IPS-NIHi11 (cell line): ENCODE measurements around the gene NUBPL.
"Not testable (repeated sequence)": the region's sequence is repeated elsewhere in the genome, so short reads cannot be mapped to it uniquely, and the experiment has no call there.

Experiments
- DNase-seq: peaks from one replicate; pipeline ENCODE4 v3.0.0; 2012; ENCODE audit warnings: mixed read lengths, low spot score

Gene NUBPL

DNA sequence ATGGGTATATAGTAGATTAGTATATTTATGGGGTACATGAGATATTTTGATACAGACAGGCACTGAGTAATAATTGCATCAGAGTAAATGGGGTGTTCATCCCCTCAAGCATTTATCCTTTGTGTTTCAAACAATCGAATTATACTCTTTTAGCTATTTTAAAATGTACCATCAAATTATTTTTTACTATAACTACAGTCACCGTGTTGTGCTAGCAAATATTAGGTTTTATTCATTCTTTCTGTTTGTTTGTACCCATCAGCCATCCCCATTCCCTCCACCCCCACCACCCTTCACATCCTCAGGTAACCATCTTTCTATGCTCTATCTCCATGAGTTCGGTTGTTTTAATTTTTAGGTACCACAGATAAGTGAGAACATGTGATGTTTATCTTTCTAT, 115.8 kb downstream of the NUBPL start:
- no peak for DNase-seq

DNA sequence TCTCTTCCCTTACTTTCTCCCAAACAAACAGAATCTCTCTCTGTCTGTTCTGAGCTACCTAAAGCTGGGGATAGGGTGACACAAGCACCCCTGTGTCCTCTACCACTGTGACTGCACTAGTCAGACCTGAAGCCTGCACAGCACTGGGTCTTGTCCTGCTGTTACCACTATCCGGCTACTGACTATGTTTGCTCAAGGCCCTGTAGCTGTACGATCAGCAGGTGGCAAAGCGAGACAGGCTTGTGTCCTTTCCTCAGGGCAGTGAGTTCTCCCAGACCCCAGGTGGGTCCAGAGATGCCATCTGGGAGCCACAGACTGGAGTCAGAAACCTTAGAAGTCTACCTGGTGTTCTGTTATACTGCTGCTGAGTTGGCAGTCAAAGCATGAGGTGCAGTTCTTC, 116.4 kb downstream of the NUBPL start:
- no peak for DNase-seq

DNA sequence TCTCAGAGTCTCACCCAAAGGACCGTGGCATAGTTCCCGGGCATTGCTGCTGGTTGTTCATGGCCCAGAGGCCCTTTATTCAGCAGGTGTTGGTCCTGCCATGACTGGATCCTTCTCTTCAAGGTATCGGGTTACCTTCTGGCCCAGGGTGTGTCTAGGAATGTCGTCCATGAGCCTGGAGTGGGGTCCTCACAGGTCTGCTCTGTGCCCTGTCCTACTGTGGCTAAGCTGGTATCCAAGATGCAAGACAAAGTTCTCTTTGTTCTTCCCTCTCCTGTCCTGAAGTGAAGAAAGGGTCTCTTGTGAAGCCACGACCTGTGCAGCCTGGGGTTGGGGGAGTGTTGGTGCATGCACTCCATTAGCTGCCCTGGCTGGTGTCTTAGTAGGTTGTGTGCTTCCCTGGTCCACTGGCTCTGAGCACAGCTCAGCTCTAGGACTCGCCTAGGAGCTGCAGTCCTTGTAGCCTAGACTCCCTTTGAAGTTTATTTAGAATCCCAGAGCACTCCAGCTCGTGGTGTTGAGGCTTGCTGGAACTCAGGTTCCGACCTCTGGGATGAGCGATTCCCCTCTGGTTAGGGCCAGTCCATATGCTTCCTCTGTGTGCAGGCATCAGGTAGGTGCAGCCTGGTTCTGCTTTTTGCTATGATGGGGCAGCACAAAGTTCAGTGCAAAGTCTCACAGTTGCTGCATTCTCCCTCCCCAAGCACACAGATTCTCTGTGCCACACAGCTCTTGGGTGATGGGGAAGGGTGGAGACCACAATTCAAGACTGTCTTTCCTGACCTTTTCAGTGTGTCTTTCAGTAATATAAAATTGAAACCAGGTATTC, 117.4 kb downstream of the NUBPL start:
- DNase-seq, result no peak

DNA sequence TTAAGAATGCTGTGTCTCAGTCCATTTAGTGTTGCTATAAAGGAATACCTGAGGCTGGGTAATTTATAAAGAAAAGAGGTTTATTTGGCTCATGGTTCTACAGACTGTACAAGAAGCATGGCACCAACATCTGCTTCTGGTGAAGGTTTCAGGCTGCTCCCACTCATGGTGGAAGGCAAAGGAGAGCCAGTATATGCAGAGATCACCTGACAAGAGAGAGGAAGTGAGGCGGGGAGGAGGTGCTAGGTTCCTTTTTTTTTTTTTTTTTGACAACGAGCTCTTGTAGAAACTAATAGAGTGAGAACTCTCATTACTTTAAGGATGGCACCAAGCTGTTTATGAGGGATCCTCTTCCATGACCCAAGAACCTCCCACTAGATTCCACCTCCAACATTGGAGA, 121.6 kb downstream of the NUBPL start:
- DNase-seq, result no peak

DNA sequence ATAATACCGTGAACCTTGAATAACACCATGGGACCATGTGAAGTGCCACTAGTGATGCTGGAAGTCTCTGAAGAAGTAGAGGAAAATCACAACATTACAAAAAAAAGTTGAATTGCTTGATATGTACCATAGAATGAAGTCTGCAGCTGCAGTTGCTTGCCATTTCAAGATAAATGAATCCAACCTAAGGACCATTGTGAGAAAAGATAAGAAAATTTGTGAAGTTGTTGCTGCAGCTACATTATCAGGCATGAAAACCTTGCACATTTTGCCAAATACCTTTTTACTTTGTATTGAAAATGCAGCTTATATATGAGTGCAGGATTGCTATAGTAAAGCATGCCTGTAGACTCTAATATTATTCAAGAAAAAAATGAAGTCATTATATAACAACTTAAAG, 126.5 kb downstream of the NUBPL start:
- DNase-seq, result no peak

DNA sequence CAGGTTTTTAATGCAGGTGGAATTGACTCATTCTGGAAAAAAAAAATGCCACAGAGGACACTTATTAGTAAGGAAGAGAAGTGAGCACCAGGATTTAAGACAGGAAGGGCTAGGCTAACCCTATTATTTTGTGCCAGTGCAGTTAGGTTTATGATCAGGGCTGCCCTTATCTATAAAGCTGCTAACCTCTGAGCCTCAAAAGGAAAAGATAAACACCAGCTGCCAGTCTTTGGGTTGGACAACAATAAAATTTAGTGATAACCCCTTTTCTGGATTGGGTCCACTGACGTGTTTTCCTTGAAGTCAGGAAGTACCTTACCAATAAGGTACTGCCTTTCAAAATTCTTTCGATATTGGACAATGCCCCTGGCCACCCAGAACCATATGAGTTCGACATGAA, 128.9 kb downstream of the NUBPL start:
- DNase-seq, result no peak

DNA sequence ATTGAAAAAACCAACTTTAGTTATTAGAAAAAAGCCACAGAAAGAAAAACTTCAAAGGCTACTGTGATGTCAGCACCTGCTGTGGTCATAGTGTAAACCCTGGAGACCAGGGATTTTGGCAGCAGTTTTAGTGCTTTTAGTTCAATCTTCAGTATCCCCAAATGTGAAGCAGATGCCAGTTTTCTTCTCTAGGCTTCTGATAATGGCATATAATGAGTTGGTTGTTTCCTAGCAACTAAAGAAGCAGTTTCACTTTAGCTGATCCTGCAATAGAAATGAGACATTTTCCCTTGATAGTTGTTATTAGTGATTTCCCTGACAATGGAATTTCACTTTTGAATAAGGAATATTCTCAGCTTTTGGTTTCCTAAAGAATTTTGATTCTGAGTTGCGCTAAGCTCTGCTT, 131.2 kb downstream of the NUBPL start:
- DNase-seq, result no peak

DNA sequence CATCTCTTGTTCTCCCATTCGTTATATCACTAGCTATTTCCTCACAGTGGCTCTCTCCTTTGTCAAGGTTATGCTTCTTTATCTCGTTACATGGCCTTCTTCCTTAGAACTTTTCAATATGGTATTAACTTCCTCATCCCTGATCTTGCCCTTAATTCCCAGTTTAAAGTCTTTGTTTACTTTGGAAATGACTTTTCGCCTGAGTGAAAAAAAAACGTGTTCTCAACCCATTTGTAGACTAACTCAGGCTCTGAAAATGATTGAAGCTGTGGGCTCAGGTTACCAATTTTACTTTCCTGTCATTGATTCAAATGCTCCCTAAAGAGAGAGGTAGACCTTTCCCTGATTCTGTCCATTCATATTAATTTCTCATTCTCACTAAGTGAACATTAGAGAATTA, 135.2 kb downstream of the NUBPL start:
- no peak for DNase-seq

DNA sequence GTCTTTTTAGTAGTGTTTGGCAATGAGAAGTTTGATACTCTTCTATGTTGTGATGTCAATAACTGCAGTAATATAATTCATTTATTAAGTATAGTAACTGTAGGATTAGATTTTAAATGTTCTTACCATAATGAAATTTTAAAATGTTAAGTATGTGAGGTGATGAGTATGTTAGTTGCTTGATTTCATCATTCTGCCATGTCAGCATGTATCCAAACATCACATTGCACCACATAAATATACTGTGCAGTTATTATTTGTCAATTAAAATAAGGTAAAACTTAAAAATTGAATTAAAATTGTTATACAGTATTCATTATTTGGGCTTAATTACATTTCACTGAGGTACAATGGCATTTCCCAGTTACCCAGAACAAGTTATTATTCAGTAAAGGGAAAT, 138.6 kb downstream of the NUBPL start:
- DNase-seq, result no peak

DNA sequence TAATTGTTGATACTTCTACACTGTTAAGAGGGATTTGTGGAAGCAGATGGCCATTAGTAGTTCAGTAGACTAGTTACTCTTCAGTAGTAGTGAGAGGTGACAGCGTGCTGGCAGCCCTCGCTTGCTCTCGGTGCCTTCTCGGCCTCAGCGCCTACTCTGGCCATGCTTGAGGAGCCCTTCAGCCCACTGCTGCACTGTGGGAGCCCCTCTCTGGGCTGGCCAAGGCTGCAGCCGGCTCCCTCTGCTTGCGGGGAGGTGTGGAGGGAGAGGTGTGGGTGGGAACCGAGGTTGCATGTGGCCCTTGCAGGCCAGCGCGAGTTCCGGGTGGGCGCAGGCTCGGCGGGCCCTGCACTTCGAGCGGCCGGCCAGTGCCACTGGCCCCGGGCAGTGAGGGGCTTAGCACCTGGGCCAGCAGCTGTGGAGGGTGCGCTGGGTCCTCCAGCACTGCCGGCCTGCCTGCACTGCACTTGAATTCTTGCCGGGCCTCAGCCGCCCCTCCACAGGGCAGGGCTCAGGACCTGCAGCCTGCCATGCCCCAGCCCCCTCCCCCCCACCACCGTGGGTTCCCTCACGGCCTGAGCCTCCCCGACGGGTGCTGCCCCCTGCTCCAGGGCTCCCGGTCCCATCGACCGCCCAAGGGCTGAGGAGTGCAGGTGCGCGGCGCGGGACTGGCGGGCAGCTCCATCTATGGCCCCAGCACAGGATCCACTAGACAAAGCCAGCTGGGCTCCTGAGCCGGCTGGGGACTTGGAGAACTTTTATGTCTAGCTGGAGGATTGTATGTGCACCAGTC, 139.3 kb downstream of the NUBPL start:
- no peak for DNase-seq

DNA sequence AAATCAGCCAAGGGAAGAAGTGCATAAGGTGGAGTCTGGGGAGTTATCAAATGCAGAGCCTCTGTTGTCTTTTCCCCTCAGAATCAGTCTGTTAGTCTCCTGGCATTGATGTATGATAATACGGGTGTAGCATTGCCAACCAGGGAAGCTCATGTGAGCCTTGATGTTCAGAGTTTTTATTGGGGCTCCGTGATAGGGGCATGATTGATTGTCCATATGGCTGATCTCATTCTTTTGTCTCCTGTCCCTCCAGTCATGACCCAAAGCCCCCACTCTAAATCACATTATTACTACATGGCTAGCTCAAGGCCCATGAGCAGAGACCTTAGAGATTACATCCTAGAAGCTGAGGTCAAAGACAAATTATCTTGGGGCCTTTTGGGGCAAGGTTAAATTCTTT, 140.9 kb downstream of the NUBPL start:
- no peak for DNase-seq

DNA sequence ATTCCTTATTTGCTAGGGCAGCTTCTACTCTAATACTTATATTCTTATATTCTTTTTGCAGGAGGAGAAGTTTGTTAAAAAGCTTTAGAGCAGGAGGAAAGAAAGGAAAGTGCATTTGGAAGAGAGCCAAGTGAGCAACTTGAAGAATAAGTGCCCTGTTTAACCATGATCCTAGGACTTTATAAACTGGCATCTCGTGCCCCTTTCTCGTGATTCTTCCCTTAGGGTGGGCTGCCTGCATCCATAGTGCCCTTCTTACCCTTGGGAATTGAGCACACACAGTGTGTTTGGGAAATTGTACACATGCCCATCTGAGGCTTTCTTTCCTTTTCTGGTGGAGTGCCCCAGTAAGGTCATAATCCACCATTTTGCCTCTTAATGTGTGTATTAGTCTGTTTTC, 141.9 kb downstream of the NUBPL start:
- DNase-seq, result no peak

DNA sequence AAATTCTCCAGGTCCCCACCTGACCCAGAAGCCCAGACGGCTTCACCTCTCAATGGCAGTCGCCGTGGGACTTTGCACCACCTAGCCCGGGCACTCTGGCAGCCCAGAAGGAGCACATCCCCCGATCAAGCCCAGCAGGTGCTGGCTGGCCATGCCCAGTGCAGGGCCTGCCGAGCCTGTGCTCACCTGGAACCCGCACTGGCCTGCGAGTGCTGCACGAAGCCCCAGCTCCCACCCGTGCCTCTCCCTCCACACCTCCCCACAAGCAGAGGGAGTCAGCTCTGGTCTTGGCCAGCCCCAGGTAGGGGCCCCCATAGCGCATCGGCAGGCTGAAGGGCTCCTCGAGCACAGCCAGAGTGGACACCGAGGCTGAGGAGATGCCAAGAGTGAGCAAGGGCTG, 144.5 kb downstream of the NUBPL start:
- DNase-seq, result no peak

DNA sequence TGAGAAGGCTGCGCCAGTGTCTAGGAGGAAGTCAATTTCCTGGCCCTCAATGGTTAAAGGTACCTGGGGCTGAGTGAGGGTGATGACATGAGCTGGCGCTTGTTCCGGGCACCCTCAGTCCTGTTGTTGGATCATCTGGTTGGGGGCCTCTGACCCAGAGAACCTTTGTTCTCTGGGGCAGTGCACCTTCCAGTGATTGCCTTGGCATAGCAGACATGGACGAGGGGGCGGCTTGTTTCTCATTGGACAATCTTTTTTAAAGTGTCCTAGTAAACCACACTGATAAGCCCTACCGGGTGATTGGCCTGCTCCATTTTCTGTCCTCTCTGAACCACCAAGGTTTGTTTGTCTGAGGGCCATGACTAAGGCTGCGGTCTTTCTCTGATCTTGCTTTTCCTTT, 147.5 kb downstream of the NUBPL start:
- DNase-seq, result not testable (repeated sequence)

DNA sequence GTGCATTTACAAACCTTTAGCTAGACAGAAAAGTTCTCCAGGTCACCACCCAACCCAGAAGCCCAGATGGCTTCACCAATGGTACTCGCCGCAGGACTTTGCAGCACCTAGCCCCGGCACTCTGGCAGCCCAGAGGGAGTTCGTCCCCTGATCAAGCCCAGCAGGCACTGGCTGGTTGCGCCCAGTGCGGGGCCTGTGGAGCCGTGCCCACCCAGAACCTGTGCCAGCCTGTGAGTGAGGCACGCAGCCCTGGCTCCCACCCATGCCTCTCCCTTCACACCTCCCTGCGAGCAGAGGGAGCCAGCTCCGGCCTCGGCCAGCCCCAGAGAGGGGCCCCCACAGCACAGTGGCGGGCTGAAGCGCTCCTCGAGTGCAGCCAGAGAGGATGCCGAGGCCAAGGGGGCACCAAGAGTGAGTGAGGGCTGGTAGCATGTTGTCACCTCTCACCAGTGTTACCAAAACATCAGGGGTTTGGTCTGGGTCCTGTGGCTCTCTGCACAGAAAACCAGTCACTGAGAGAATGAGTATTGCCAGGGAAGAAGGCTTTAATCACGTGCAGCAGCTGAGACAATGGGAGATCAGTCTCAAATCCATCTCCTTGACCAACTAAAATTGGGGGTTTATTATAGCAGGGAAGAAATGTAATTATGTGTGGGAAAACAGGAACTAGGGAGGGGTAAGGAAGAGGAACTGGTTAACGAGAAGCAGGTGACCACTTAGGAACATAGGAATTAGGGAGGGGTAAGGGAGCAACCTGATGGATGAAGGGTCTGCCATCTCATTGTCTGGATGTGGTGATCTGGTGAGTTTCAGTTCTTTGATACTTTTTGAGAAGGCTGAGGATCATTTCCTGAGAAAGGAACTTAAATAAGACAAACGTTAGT, 151.3 kb downstream of the NUBPL start:
- no peak for DNase-seq

DNA sequence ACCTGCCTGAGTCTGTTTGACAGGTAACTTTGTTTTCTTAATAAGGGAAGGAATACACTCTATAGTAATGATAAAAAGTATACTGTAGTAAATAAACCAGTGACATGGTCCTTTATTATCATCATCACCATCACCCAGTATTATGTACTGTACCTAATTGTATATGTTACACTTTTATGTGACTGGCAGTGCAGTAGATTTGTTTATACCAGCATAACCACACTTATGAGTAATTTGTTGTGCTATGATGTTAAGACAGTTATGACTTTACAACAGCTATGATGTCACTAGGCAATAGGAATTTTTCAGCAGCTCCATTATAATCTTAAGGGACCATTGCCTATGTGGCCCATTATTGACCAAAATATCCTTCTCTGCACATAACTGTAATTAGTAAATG, 155.0 kb downstream of the NUBPL start:
- DNase-seq, result no peak

DNA sequence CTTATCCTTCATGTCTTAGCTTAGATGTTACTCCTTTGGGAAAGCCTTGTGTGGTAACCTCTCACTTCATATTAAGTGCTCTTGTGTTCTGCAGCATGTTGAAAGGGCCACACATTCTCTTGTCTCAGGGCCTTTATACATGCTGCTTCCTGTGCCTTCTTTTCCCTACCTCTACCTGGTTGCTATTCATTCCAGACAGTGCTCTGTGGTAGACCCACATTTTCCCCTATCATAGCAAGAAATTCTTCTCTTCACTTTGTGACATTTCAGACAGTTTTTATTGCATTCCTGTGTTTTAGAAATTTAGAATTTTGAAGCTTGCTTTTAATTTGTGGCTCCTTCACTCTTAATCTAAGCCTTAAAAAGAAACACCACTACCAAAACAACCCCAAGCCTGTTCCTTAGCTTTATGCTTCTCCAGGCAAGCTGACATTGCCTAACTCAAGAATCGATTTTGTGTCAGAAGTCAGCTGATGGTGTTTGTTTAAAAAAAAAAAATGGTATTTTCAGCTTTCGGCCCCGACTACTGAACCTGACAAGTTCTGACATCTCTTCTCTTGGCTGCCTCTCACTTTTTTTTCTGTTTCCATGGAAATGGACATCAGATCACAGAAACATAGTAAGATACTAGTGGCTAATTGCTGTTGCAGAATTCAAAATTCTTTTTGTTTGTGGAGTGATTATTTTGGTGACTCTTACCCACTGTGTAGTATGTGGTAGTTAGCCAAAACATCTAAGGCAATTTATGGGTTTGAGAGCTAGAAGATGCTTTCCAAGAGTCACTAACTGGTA, 156.3 kb downstream of the NUBPL start:
- no peak for DNase-seq

DNA sequence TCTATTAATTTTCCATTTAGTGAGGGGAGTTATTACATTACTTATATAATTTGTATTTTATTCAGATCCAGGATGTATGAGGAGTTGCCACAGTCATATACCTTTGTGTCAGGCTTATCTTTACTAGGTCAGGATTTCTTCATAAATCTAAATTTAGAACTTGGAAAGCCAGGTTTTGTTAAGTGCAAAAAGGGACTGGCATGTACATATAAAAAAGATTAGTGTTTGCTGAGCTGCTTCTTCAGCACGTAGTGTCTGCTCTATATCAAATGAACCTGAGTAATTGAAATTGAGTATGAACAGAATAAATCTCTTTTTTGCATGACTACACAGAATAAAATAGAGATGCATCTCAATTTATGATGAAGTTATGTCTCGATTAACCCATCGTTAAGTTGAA, 157.4 kb downstream of the NUBPL start:
- no peak for DNase-seq

DNA sequence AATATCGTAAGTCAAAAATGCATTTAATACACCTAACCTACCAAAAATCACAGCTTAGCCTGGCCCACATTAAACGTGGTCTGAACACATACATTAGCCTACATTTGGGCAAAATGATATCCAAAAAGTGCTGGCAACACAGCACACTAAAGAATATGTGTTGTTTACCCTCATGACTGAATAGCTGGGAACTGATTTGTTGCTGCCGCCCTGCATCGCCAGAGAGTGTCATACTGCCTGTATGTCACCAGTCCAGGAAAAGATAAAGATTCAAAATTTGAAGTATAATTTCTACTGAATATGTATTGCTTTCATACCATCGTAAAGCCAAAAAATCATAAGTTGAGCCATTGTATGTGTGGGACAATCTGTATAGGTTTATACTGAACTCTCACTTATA, 157.8 kb downstream of the NUBPL start:
- DNase-seq, result no peak

DNA sequence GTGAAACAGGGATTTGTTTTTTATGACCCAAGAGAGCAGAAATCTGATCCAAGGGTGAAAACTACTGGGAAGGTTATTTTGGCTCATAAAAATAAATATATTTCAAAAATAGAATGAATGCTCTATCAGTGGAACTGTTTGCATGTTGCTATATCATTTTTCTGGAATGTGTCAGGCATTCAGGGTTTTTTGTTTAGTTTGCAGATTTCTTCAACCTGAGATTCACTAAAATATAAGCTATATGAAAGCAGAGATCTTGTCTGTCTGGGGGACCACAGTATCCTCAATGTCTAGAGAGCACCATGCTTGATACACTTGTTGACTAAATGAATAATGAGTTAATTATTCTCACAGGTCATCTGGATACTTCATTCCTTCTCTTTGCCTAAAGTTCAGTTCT, 165.1 kb downstream of the NUBPL start:
- no peak for DNase-seq

DNA sequence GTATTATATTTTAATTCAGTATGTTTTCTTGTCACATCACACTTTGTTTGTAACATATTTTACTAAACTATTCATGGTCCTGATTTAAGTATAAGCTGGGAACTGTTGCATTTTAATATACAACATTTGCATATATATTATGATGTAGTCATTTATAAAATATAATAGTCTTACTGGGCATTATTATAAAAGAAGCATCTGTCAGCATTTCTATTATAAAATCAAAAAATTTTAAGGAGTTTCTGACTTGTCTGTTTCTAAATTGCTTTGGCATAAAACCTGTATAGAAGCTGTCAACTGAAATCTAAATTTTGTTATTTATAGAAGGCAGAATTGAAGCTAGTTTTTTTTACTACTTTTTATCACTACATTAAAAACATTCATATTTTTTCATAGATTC, 166.6 kb downstream of the NUBPL start:
- DNase-seq, result no peak

DNA sequence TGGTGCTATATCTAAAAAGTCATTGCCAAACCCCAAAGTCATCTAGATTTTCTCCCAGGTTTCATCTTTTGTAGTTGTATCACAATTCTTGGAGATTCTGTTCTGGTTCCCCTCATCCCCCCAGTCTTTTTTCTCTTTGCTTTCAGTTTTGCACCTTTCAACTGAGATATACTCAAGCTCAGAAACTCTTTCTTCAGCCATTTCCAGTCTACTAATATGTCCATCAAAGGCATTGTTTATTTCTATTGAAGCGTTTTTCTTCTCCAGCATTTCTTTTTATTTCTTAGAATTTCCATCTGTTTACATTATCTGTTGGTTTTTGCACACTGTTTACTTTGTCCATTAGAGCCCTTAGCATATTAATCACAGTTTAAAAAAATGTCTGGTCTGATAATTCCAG, 179.5 kb downstream of the NUBPL start:
- DNase-seq, result no peak
